ENCODE results near the gene DGKA.

DNA sequence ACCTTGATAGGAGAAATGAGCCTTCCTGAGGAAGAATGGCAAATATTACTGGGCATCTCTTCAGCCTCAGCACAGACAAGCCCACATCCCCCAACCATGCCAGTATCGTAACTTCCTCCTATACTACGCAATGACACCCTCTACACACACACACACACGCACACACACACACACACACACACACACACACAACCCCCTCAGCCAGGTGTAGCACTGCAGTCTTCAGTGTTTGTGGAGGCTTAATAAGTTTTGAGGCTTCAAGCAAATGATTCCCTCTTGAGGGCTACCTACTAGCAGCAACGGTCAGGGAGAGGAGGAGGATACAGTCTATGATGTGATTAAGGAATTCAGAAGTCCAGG lies 1.6 kb downstream of the DGKA start:
- no peak for TF ChIP-seq CTCF (conservative IDR thresholded peaks at IDR 0.05; ENCODE audit: low read length)
- TF ChIP-seq EZH2phosphoT487 (IDR thresholded peaks at IDR 0.05; ENCODE audit: borderline replicate concordance): no peak

Measured in Loucy (cell line).